Right atrium auricular region (tissue), 2 donors: Measurements from ENCODE around the gene ALS2. TPM values are rescaled to one million over a fixed set of nuclear protein-coding genes. Genes with fewer than 3 reads are reported as not detected.

Experiments
- DNase-seq: peaks from one replicate; pipeline ENCODE4 v3.0.0-alpha.2; 2019; ENCODE audit warnings: low spot score
- H3K27ac ChIP-seq, 2 donors: fragments of 200-600 bp; sonication (generic); 1 replicate in 1 of 2; 2 replicates in 1 of 2; pipeline ENCODE4 v1.5.1; 2016 to 2019
- H3K27me3 ChIP-seq, 2 donors: fragments of 200-600 bp; sonication (generic); one replicate each; pipeline versions ENCODE4 v1.5.1 to v1.6.0; 2017 to 2019
- H3K36me3 ChIP-seq: fragments of 200-600 bp; sonication (generic); one replicate; pipeline ENCODE4 v1.5.1; 2016
- H3K4me1 ChIP-seq, 2 donors: fragments of 200-600 bp; sonication (generic); one replicate each; pipeline versions ENCODE4 v1.5.1 to v1.6.0; 2017 to 2019
- H3K4me3 ChIP-seq, 2 donors: fragments of 200-600 bp; sonication (generic); 1 replicate in 1 of 2; 2 replicates in 1 of 2; pipeline ENCODE4 v1.5.1; 2017 to 2019; ENCODE audit warnings: mild to moderate bottlenecking in 1 of 2, moderate library complexity in 1 of 2
- H3K9me3 ChIP-seq, 2 donors: fragments of 200-600 bp; sonication (generic); one replicate each; pipeline ENCODE4 v1.5.1; 2019
- CTCF ChIP-seq, 2 donors: fragments of 200-600 bp; sonication (generic); IDR thresholded peaks; one replicate each; pipeline ENCODE4 v1.5.1; 2019; ENCODE audit warnings: antibody characterized with exemption in 2 of 2
- total RNA-seq, 2 donors: library from RNA; depleted of rRNA; stranded (reverse); fragments of >200 nt; gene quantifications; one replicate each; pipeline ENCODE4 v1.1.0, GENCODE V29; 2016

The ALS2 gene
- total RNA-seq, 2 donors from 2014 or later: 31.0 to 31.8 TPM

GRCh38 chr2:201669865-201670264, 110.9 kb downstream of the ALS2 start:
- no peak for TF ChIP-seq CTCF (IDR thresholded peaks at IDR 0.05)
- Histone ChIP-seq H3K4me3 (no peak overlapping the region), H3K4me1 (no peaks in the 10 kb centered on the region), H3K9me3 (no peaks in the 10 kb centered on the region), H3K27me3 (no peaks in the 10 kb centered on the region), H3K27ac (no peak overlapping the region), H3K36me3 (no peaks in the 10 kb centered on the region)
- DNase-seq: no peak

GRCh38 chr2:201668402-201668910, 112.3 kb downstream of the ALS2 start:
- H3K27ac ChIP-seq: no peak overlapping the region
- H3K36me3 ChIP-seq: no peaks in the 10 kb centered on the region
- H3K9me3 ChIP-seq: no peaks in the 10 kb centered on the region
- H3K4me3 ChIP-seq: no peak overlapping the region
- no peak for TF ChIP-seq CTCF (IDR thresholded peaks at IDR 0.05)
- no peaks in the 10 kb centered on the region for H3K4me1 ChIP-seq
- DNase-seq: no peak
- H3K27me3 ChIP-seq: no peaks in the 10 kb centered on the region

GRCh38 chr2:201664334-201664733, 116.4 kb downstream of the ALS2 start:
- DNase-seq: no peak
- no peak overlapping the region for H3K27ac ChIP-seq
- H3K27me3 ChIP-seq: no peaks in the 10 kb centered on the region
- no peaks in the 10 kb centered on the region for H3K36me3 ChIP-seq
- H3K4me1 ChIP-seq: no peaks in the 10 kb centered on the region
- H3K9me3 ChIP-seq: no peaks in the 10 kb centered on the region
- no peak for TF ChIP-seq CTCF (IDR thresholded peaks at IDR 0.05)
- H3K4me3 ChIP-seq: no peak overlapping the region

GRCh38 chr2:201661366-201661765, 119.4 kb downstream of the ALS2 start:
- no peak for DNase-seq
- H3K27me3 ChIP-seq: no peaks in the 10 kb centered on the region
- no peaks in the 10 kb centered on the region for H3K36me3 ChIP-seq
- H3K4me1 ChIP-seq: no peaks in the 10 kb centered on the region
- no peak for TF ChIP-seq CTCF (IDR thresholded peaks at IDR 0.05)
- no peak overlapping the region for H3K27ac ChIP-seq
- H3K4me3 ChIP-seq: no peak overlapping the region
- H3K9me3 ChIP-seq: no peaks in the 10 kb centered on the region

- Histone ChIP-seq H3K4me1 (no peaks in the 10 kb centered on the region), H3K9me3 (no peaks in the 10 kb centered on the region), H3K27ac (no peak overlapping the region), H3K4me3 (no peak overlapping the region), H3K36me3 (no peaks in the 10 kb centered on the region), H3K27me3 (no peaks in the 10 kb centered on the region)
- TF ChIP-seq CTCF (IDR thresholded peaks at IDR 0.05): no peak
- DNase-seq: no peak
Measured at GRCh38 chr2:201660293-201660895, 120.3 kb downstream of the ALS2 start.

- Histone ChIP-seq H3K4me3 (no peak overlapping the region), H3K27me3 (no peaks in the 10 kb centered on the region), H3K4me1 (no peaks in the 10 kb centered on the region), H3K27ac (no peak overlapping the region), H3K36me3 (no peaks in the 10 kb centered on the region), H3K9me3 (no peaks in the 10 kb centered on the region)
- no peak for DNase-seq
- TF ChIP-seq CTCF (IDR thresholded peaks at IDR 0.05): no peak
Measured at GRCh38 chr2:201656740-201657139, 124.0 kb downstream of the ALS2 start.
